Osteocyte (in vitro differentiated cells): ENCODE results near the gene LRRC2. TPM values are rescaled to one million over a fixed set of nuclear protein-coding genes. Genes with fewer than 3 reads are reported as not detected.

Source experiments
- DNase-seq: peaks from one replicate; pipeline ENCODE4 v3.0.0; 2021; ENCODE audit warnings: mixed read lengths; ENCODE audit not compliant: unreplicated experiment; ENCODE audit errors: extremely low spot score
- H3K27ac Mint-ChIP-seq: one replicate; pipeline ENCODE4 v1.8.0; 2021; ENCODE audit warnings: mild to moderate bottlenecking, mixed read lengths; ENCODE audit not compliant: unreplicated experiment
- H3K27me3 Mint-ChIP-seq: one replicate; pipeline ENCODE4 v1.8.0; 2021; ENCODE audit warnings: mixed read lengths; ENCODE audit not compliant: unreplicated experiment
- H3K36me3 Mint-ChIP-seq: one replicate; pipeline ENCODE4 v1.8.0; 2021; ENCODE audit warnings: mixed read lengths; ENCODE audit not compliant: unreplicated experiment
- H3K4me1 Mint-ChIP-seq: one replicate; pipeline ENCODE4 v1.8.0; 2021; ENCODE audit warnings: mixed read lengths; ENCODE audit not compliant: unreplicated experiment
- H3K4me3 Mint-ChIP-seq: one replicate; pipeline ENCODE4 v1.8.0; 2021; ENCODE audit warnings: mild to moderate bottlenecking, moderate library complexity, mixed read lengths; ENCODE audit not compliant: unreplicated experiment
- H3K9me3 Mint-ChIP-seq: one replicate; pipeline ENCODE4 v1.8.0; 2021; ENCODE audit warnings: mixed read lengths; ENCODE audit not compliant: unreplicated experiment
- CTCF ChIP-seq: fragments of 200-600 bp; sonication (generic); IDR thresholded peaks from 2 replicates; pipeline ENCODE4 v1.5.0; 2021; ENCODE audit warnings: antibody characterized with exemption, mild to moderate bottlenecking, moderate library complexity
- total RNA-seq: library from RNA; stranded (reverse); gene quantifications from 2 replicates; pipeline ENCODE4 v1.2.1, GENCODE V29; 2021

Gene LRRC2
- total RNA-seq, 1 donor from 2014 or later, result 1.5 TPM

GRCh38 chr3:46470831-46471230, 95.3 kb downstream of the LRRC2 start:
- H3K4me3 Mint-ChIP-seq, result no peak overlapping the region
- no peak overlapping the region for H3K27ac Mint-ChIP-seq
- no peak for TF ChIP-seq CTCF
- peaks cover 3% of the 10 kb centered on the region for H3K36me3 Mint-ChIP-seq
- peaks cover 17% of the 10 kb centered on the region for H3K9me3 Mint-ChIP-seq
- peak; percentile 60 for DNase-seq
- no peaks in the 10 kb centered on the region for H3K4me1 Mint-ChIP-seq
- H3K27me3 Mint-ChIP-seq, result peaks cover 46% of the 10 kb centered on the region

GRCh38 chr3:46469680-46470357, 96.3 kb downstream of the LRRC2 start:
- Mint-ChIP-seq H3K4me1 (no peaks in the 10 kb centered on the region), H3K27ac (no peak overlapping the region), H3K9me3 (peaks cover 9% of the 10 kb centered on the region), H3K36me3 (no peaks in the 10 kb centered on the region), H3K4me3 (no peak overlapping the region), H3K27me3 (peaks cover 40% of the 10 kb centered on the region)
- DNase-seq, result peak; percentile 81
- TF ChIP-seq CTCF, result no peak

- H3K27me3 Mint-ChIP-seq, result peaks cover 34% of the 10 kb centered on the region
- H3K27ac Mint-ChIP-seq, result no peak overlapping the region
- H3K4me1 Mint-ChIP-seq, result no peaks in the 10 kb centered on the region
- peak; percentile 57 for DNase-seq
- H3K4me3 Mint-ChIP-seq, result no peak overlapping the region
- H3K36me3 Mint-ChIP-seq, result no peaks in the 10 kb centered on the region
- peaks cover under 1% of the 10 kb centered on the region for H3K9me3 Mint-ChIP-seq
- no peak for TF ChIP-seq CTCF
Measured at GRCh38 chr3:46468753-46469600, 97.1 kb downstream of the LRRC2 start.

- peaks cover 22% of the 10 kb centered on the region for H3K27me3 Mint-ChIP-seq
Measured at GRCh38 chr3:46467562-46467961, 98.5 kb downstream of the LRRC2 start.

More at GRCh38 chr3:46467562-46467961, 98.5 kb downstream of the LRRC2 start:
- TF ChIP-seq CTCF, result no peak
- peak; percentile 40 for DNase-seq
- Mint-ChIP-seq H3K4me3 (no peak overlapping the region), H3K27ac (no peak overlapping the region), H3K36me3 (no peaks in the 10 kb centered on the region), H3K4me1 (no peaks in the 10 kb centered on the region), H3K9me3 (no peaks in the 10 kb centered on the region)
